Left ventricle myocardium inferior (tissue), 1 donor: ENCODE measurements around the gene ASB17. TPM values are rescaled to one million over a fixed set of nuclear protein-coding genes. Genes with fewer than 3 reads are reported as not detected.
"Not testable (repeated sequence)": the region's sequence is repeated elsewhere in the genome, so short reads cannot be mapped to it uniquely, and the experiment has no call there.

Source experiments
- DNase-seq: peaks from one replicate; pipeline ENCODE4 v3.0.0-alpha.2; 2020
- H3K27ac ChIP-seq: fragments of 200-600 bp; replicated peaks from 2 replicates; pipeline ENCODE4 v1.8.0; 2021
- H3K27me3 ChIP-seq: fragments of 200-600 bp; 2 replicates; pipeline ENCODE4 v1.8.0; 2021; ENCODE audit warnings: low read depth
- H3K36me3 ChIP-seq: fragments of 200-600 bp; 2 replicates; pipeline ENCODE4 v1.8.0; 2021
- H3K4me1 ChIP-seq: fragments of 200-600 bp; 2 replicates; pipeline ENCODE4 v1.8.0; 2021
- H3K4me3 ChIP-seq: fragments of 200-600 bp; 2 replicates; pipeline ENCODE4 v1.8.0; 2021; ENCODE audit warnings: mild to moderate bottlenecking, moderate library complexity
- H3K9me3 ChIP-seq: fragments of 200-600 bp; replicated peaks from 2 replicates; pipeline ENCODE4 v1.8.0; 2021
- CTCF ChIP-seq: fragments of 200-600 bp; IDR thresholded peaks from 2 replicates; pipeline ENCODE4 v1.8.0; 2021; ENCODE audit warnings: antibody characterized with exemption, mild to moderate bottlenecking, borderline replicate concordance
- intact Hi-C: fragments of 100-400 bp; cut with micrococcal nuclease; formaldehyde crosslinking; loops from one replicate; pipeline ENCODE4 v1.11.0; 2022
- total RNA-seq: library from RNA; stranded (reverse); fragmentation: NEBNext Ultra II Directional; extraction: Animal tissue kit (Norgen Biotek cat#: 25700); gene quantifications from one replicate; pipeline ENCODE4 v1.2.1, GENCODE V29; 2021
- donor health status: DM: no; HTN: yes; CAD: no; lungs with severe emphysema.

The ASB17 gene
- total RNA-seq, 1 donor from 2014 or later: not detected

DNA sequence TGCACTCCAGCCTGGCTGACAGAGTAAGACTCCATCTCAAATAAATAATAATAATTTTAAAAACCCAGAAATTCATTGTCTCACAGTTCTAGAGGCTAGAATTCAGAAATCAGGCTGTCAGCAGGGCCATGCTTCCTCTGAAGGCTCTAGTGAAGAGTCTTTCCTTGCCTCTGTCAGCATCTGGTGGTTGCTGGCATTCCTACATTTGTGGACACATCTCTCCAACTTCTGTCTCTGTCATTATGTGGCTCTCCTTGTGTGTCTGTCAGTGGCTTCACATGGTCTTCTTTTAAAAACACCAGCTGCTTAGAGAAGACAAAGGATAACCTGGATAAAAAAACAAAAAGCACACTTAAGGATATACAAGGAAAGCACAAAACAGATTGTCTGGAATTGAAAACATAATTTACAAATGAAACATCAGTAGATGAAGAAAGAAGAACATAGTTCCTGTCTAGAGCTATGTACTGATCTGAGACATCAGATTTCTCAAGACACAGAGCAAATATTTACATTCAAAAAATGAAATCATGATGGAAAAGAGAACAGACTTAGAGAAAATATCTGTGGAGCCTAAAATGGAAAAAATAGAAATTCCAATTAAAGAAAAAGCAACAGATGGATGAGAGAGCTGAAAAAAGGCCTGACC, 32.7 kb upstream of the ASB17 start:
- H3K4me3 ChIP-seq: no peak overlapping the region
- peaks cover 6% of the 10 kb centered on the region for H3K9me3 ChIP-seq
- no peaks in the 10 kb centered on the region for H3K4me1 ChIP-seq
- intact Hi-C loops: no loop called here
- no peaks in the 10 kb centered on the region for H3K36me3 ChIP-seq
- H3K27me3 ChIP-seq: peaks cover 4% of the 10 kb centered on the region
- no peak for DNase-seq
- no peak for TF ChIP-seq CTCF
- no peak overlapping the region for H3K27ac ChIP-seq

DNA sequence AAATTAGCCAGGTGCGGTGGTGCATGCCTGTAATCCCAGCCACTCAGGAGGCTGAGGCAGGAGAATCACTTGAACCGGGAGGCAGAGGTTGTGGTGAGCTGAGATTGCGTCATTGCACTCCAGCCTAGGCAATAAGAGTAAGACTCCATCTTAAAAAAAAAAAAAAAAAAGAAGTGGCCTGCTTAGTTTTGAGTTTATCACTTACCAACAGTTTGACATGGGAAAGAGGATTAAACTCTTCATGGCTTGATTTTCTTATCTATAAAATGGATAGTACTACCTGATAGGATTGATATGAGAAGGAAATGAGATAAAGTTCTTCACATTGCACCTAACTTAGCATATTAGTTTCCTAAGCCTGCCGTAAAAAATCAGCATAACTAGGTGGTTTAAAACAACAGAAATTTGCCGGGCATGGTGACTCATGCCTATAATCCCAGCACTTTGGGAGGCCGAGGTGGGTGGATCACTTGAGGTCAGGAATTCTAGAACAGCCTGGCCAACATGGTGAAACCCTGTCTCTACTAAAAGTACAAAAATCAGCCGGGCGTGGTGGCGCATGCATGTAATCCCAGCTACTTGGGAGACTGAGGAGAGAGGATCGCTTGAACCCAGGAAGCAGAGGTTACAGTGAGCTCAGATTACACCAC, 32.0 kb upstream of the ASB17 start:
- H3K27ac ChIP-seq, DNase-seq, H3K9me3 ChIP-seq, H3K27me3 ChIP-seq, intact Hi-C loops, H3K4me3 ChIP-seq, H3K36me3 ChIP-seq, H3K4me1 ChIP-seq: not testable (repeated sequence)

GRCh38 chr1:75954586-75954985, 22.4 kb upstream of the ASB17 start:
- Histone ChIP-seq H3K4me1 (no peaks in the 10 kb centered on the region), H3K27me3 (no peaks in the 10 kb centered on the region), H3K27ac (no peak overlapping the region), H3K36me3 (no peaks in the 10 kb centered on the region), H3K4me3 (no peak overlapping the region), H3K9me3 (no peaks in the 10 kb centered on the region)
- no peak for TF ChIP-seq CTCF
- intact Hi-C loops: no loop called here
- DNase-seq: no peak

GRCh38 chr1:75953461-75953860, 21.3 kb upstream of the ASB17 start:
- Histone ChIP-seq H3K36me3 (no peaks in the 10 kb centered on the region), H3K27me3 (no peaks in the 10 kb centered on the region), H3K27ac (no peak overlapping the region), H3K4me1 (no peaks in the 10 kb centered on the region), H3K4me3 (no peak overlapping the region), H3K9me3 (no peaks in the 10 kb centered on the region)
- DNase-seq: no peak
- no peak for TF ChIP-seq CTCF
- intact Hi-C loops: no loop called here

DNA sequence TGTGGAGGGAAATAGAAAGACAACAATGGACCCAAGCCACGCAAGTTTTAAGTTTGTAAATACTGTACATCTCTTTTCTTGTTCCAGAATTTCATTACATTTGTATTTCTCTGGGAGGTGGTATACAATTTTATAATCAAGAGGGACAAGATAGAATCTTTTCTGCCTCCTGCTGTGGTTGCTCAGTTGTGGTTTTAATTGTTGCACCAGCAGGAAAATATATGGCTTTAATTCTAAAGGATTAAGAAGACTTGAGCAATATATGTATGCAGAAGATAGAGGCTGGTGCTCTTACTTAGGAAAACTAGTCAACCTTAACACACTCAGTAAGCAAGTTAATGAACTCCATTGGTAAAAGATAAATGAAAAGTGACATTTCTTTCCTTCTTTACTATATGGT, 19.8 kb upstream of the ASB17 start:
- Histone ChIP-seq H3K4me3 (no peak overlapping the region), H3K27ac (no peak overlapping the region), H3K4me1 (no peaks in the 10 kb centered on the region), H3K27me3 (no peaks in the 10 kb centered on the region), H3K36me3 (no peaks in the 10 kb centered on the region), H3K9me3 (no peaks in the 10 kb centered on the region)
- TF ChIP-seq CTCF: no peak
- no peak for DNase-seq
- intact Hi-C loops: no loop called here

DNA sequence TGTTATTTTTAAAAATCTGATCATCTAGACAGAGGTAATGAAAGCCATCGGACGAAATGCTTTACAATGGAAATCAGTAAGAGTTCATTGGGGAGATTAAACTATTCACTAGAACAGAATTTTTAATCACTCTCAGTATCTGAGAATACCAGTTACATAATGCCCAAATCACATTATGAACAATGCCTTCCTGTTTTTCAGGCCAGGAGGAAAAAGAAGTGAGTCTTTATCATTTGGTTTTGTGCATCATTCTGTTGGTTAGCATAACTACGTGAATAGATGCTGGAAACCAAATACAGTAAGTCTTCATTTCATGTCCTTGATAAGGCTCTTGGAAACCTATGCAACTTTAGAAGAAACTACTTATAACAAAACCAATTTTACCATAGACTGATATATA, 18.0 kb upstream of the ASB17 start:
- peaks cover 13% of the 10 kb centered on the region for H3K9me3 ChIP-seq
- no peaks in the 10 kb centered on the region for H3K4me1 ChIP-seq
- DNase-seq: no peak
- intact Hi-C loops: no loop called here
- H3K36me3 ChIP-seq: no peaks in the 10 kb centered on the region
- H3K27me3 ChIP-seq: no peaks in the 10 kb centered on the region
- no peak overlapping the region for H3K27ac ChIP-seq
- TF ChIP-seq CTCF: no peak
- H3K4me3 ChIP-seq: no peak overlapping the region

DNA sequence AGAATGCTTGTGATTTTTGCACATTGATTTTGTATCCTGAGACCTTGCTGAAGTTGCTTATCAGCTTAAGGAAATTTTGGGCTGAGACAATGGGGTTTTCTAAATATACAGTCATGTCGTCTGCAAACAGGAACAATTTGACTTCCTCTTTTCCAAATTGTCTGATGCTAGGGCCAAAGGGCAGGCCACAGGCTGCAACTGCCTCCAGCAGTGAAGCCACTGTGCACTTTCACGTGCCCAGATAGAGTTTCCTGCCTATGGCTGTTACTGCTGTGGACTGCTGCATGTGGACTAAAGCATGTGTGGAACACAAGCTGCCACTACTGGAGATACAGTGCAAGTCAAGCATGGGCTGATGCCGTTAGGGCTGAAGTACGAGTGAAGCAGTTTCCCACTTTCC, 10.8 kb upstream of the ASB17 start:
- DNase-seq, H3K4me1 ChIP-seq, intact Hi-C loops, H3K4me3 ChIP-seq, H3K27ac ChIP-seq, H3K27me3 ChIP-seq, H3K36me3 ChIP-seq: not testable (repeated sequence)
- H3K9me3 ChIP-seq: peaks cover 37% of the 10 kb centered on the region
